ENCODE results near the gene ENOX1. TPM values are rescaled to one million over a fixed set of nuclear protein-coding genes. Genes with fewer than 3 reads are reported as not detected.

Gene ENOX1
- total RNA-seq, 1 experiment from 2014 or later: 1.8 TPM

- H3K9me3 Mint-ChIP-seq (ENCODE audit: unreplicated experiment): no peaks in the 10 kb centered on the region
- no TSS peak for BruUV-seq (replicated peaks)
- no peak overlapping the region for H3K4me3 Mint-ChIP-seq (ENCODE audit: unreplicated experiment)
- intact Hi-C loops (cut with micrococcal nuclease): no loop called here
- H3K36me3 Mint-ChIP-seq (ENCODE audit: insufficient read depth, unreplicated experiment): no peaks in the 10 kb centered on the region
- no peak for TF ChIP-seq CTCF (IDR thresholded peaks at IDR 0.05; ENCODE audit: unreplicated experiment)
- H3K27me3 Mint-ChIP-seq (ENCODE audit: insufficient read depth, unreplicated experiment): no peaks in the 10 kb centered on the region
- DNase-seq (ENCODE audit: unreplicated experiment): no peak
- POLR2A ChIA-PET: interaction anchor here (0.8 kb wide), 1 partner anchor 9 kb away, joined by 4 read pairs; no protein-coding TSS in a partner anchor
- CTCF ChIA-PET: interaction anchor here (0.6 kb wide), 1 partner anchor 458 kb away, joined by 3 read pairs; no protein-coding TSS in a partner anchor
- H3K27ac Mint-ChIP-seq (ENCODE audit: low read depth, unreplicated experiment): no peak overlapping the region
- H3K4me1 Mint-ChIP-seq (ENCODE audit: insufficient read depth, unreplicated experiment): no peaks in the 10 kb centered on the region
Measured at GRCh38 chr13:43329702-43330101, 457.1 kb downstream of the ENOX1 start.

GRCh38 chr13:43328907-43329306, 457.9 kb downstream of the ENOX1 start:
- ChIA-PET POLR2A (interaction anchor here (0.7 to 0.8 kb wide), 2 partner anchors 24 to 433 kb away, joined by 3 to 4 read pairs; no protein-coding TSS in a partner anchor), CTCF (no interaction called here)
- no peaks in the 10 kb centered on the region for H3K4me1 Mint-ChIP-seq (ENCODE audit: insufficient read depth, unreplicated experiment)
- no peaks in the 10 kb centered on the region for H3K27me3 Mint-ChIP-seq (ENCODE audit: insufficient read depth, unreplicated experiment)
- no peaks in the 10 kb centered on the region for H3K9me3 Mint-ChIP-seq (ENCODE audit: unreplicated experiment)
- DNase-seq (ENCODE audit: unreplicated experiment): no peak
- no peaks in the 10 kb centered on the region for H3K36me3 Mint-ChIP-seq (ENCODE audit: insufficient read depth, unreplicated experiment)
- H3K4me3 Mint-ChIP-seq (ENCODE audit: unreplicated experiment): no peak overlapping the region
- BruUV-seq (replicated peaks): no TSS peak
- intact Hi-C loops (cut with micrococcal nuclease): no loop called here
- H3K27ac Mint-ChIP-seq (ENCODE audit: low read depth, unreplicated experiment): no peak overlapping the region
- no peak for TF ChIP-seq CTCF (IDR thresholded peaks at IDR 0.05; ENCODE audit: unreplicated experiment)

GRCh38 chr13:43326100-43326499, 460.7 kb downstream of the ENOX1 start:
- intact Hi-C loops (cut with micrococcal nuclease): no loop called here
- Mint-ChIP-seq H3K4me3 (ENCODE audit: unreplicated experiment) (no peak overlapping the region), H3K36me3 (ENCODE audit: insufficient read depth, unreplicated experiment) (no peaks in the 10 kb centered on the region), H3K4me1 (ENCODE audit: insufficient read depth, unreplicated experiment) (no peaks in the 10 kb centered on the region), H3K9me3 (ENCODE audit: unreplicated experiment) (no peaks in the 10 kb centered on the region), H3K27me3 (ENCODE audit: insufficient read depth, unreplicated experiment) (no peaks in the 10 kb centered on the region), H3K27ac (ENCODE audit: low read depth, unreplicated experiment) (no peak overlapping the region)
- ChIA-PET POLR2A (no interaction called here), CTCF (interaction anchor here (0.6 kb wide), 1 partner anchor 583 kb away, joined by 4 read pairs; no protein-coding TSS in a partner anchor)
- DNase-seq (ENCODE audit: unreplicated experiment): no peak
- no peak for TF ChIP-seq CTCF (IDR thresholded peaks at IDR 0.05; ENCODE audit: unreplicated experiment)
- no TSS peak for BruUV-seq (replicated peaks)

GRCh38 chr13:43325636-43326035, 461.1 kb downstream of the ENOX1 start:
- intact Hi-C loops (cut with micrococcal nuclease): no loop called here
- H3K4me3 Mint-ChIP-seq (ENCODE audit: unreplicated experiment): no peak overlapping the region
- DNase-seq (ENCODE audit: unreplicated experiment): no peak
- H3K27ac Mint-ChIP-seq (ENCODE audit: low read depth, unreplicated experiment): no peak overlapping the region
- no peaks in the 10 kb centered on the region for H3K9me3 Mint-ChIP-seq (ENCODE audit: unreplicated experiment)
- no TSS peak for BruUV-seq (replicated peaks)
- ChIA-PET POLR2A (no interaction called here), CTCF (no interaction called here)
- no peaks in the 10 kb centered on the region for H3K36me3 Mint-ChIP-seq (ENCODE audit: insufficient read depth, unreplicated experiment)
- H3K4me1 Mint-ChIP-seq (ENCODE audit: insufficient read depth, unreplicated experiment): no peaks in the 10 kb centered on the region
- H3K27me3 Mint-ChIP-seq (ENCODE audit: insufficient read depth, unreplicated experiment): no peaks in the 10 kb centered on the region
- no peak for TF ChIP-seq CTCF (IDR thresholded peaks at IDR 0.05; ENCODE audit: unreplicated experiment)

Data from MCF 10A (cell line).